IMR-90 (cell line): ENCODE results near the gene OR10A2. TPM values are rescaled to one million over a fixed set of nuclear protein-coding genes. Genes with fewer than 3 reads are reported as not detected.

ENCODE experiments used
- ATAC-seq: fragments of 200-7000 bp; cut with Tn5 transposase; 2 replicates; pipeline ENCODE4 v1.9.1; 2020; ENCODE audit warnings: low read depth, mild to moderate bottlenecking, moderate library complexity
- BruUV-seq: library from RNA; stranded (reverse); fragments of 400-500 nt; replicated peaks from 2 replicates; lab custom pipeline; 2021; lab: Mats Ljungman, UMichigan
- CTCF ChIA-PET: fragments of 300-600 bp; formaldehyde crosslinking; extraction: SDS; loops from one replicate; lab custom pipeline; 2021; ENCODE audit warnings: antibody characterized with exemption; lab: Yijun Ruan, JAX
- POLR2A ChIA-PET: fragments of 300-600 bp; sonication (Branson Sonifier 250); formaldehyde crosslinking; loops from one replicate; lab custom pipeline; 2022; ENCODE audit warnings: antibody characterized with exemption; ENCODE audit not compliant: unreplicated experiment; lab: Charles Lee
- DNase-seq: peaks from one replicate; pipeline ENCODE4 v3.0.0; 2013
- H2AFZ ChIP-seq: replicated peaks from 2 replicates; pipeline ENCODE3; 2013; ENCODE audit warnings: low read length, mild to moderate bottlenecking; ENCODE audit not compliant: poor library complexity
- H2AK5ac ChIP-seq: 2 replicates; pipeline ENCODE4 v1.6.1; 2013; ENCODE audit warnings: low read depth, low read length, inconsistent platforms
- H2AK9ac ChIP-seq: replicated peaks from 2 replicates; pipeline ENCODE3; 2013; ENCODE audit warnings: mild to moderate bottlenecking, low read depth, low read length, moderate library complexity; ENCODE audit not compliant: poor library complexity
- H2BK120ac ChIP-seq: 2 replicates; pipeline ENCODE4 v1.6.1; 2013; ENCODE audit warnings: low read depth, low read length, inconsistent platforms
- H2BK15ac ChIP-seq: 3 replicates; pipeline ENCODE4 v1.6.1; 2013; ENCODE audit warnings: low read depth, low read length, inconsistent platforms
- H2BK20ac ChIP-seq: 2 replicates; pipeline ENCODE4 v1.6.1; 2013; ENCODE audit warnings: low read depth, mild to moderate bottlenecking, inconsistent platforms, low read length, moderate library complexity
- H2BK5ac ChIP-seq: 2 replicates; pipeline ENCODE4 v1.6.1; 2013; ENCODE audit warnings: mild to moderate bottlenecking, low read depth, low read length, inconsistent platforms; ENCODE audit not compliant: poor library complexity, severe bottlenecking
- H3K14ac ChIP-seq: replicated peaks from 2 replicates; pipeline ENCODE4 v1.6.1; 2013; ENCODE audit warnings: low read depth, low read length, inconsistent platforms
- H3K18ac ChIP-seq: 2 replicates; pipeline ENCODE4 v1.6.1; 2013; ENCODE audit warnings: low read depth, low read length, control low read depth
- H3K23ac ChIP-seq: 2 replicates; pipeline ENCODE4 v1.6.1; 2013; ENCODE audit warnings: low read depth, low read length, inconsistent platforms
- H3K27ac ChIP-seq: 2 replicates; pipeline ENCODE4 v1.5.1; 2013; ENCODE audit warnings: mild to moderate bottlenecking, control low read depth, low read length; ENCODE audit not compliant: insufficient read depth
- H3K27me3 ChIP-seq: 2 replicates; pipeline ENCODE4 v1.6.1; 2013; ENCODE audit warnings: low read length; ENCODE audit not compliant: control insufficient read depth, insufficient read depth
- H3K36me3 ChIP-seq: 2 replicates; pipeline ENCODE4 v1.6.1; 2013; ENCODE audit warnings: low read length, mixed read lengths; ENCODE audit not compliant: control insufficient read depth, insufficient read depth
- H3K4ac ChIP-seq: 2 replicates; pipeline ENCODE4 v1.6.1; 2013; ENCODE audit warnings: low read depth, low read length, inconsistent platforms
- H3K4me1 ChIP-seq: 2 replicates; pipeline ENCODE4 v1.6.1; 2013; ENCODE audit warnings: low read length, mixed read lengths; ENCODE audit not compliant: control insufficient read depth, insufficient read depth
- H3K4me2 ChIP-seq: 2 replicates; pipeline ENCODE4 v1.6.1; 2013; ENCODE audit warnings: low read depth, mild to moderate bottlenecking, control low read depth, low read length, moderate library complexity
- H3K4me3 ChIP-seq: 2 replicates; pipeline ENCODE4 v1.5.1; 2013; ENCODE audit warnings: low read depth, mild to moderate bottlenecking, control low read depth, low read length, moderate library complexity; ENCODE audit not compliant: insufficient read depth
- H3K56ac ChIP-seq: 2 replicates; pipeline ENCODE4 v1.6.1; 2013; ENCODE audit warnings: low read length, inconsistent platforms; ENCODE audit not compliant: insufficient read depth; ENCODE audit errors: extremely low read depth
- H3K79me1 ChIP-seq, 2 experiments: 2 replicates each; pipeline ENCODE4 v1.6.1; 2013; ENCODE audit warnings: low read length in 2 of 2, inconsistent platforms in 1 of 2, low read depth in 1 of 2
- H3K9ac ChIP-seq: 2 replicates; pipeline ENCODE4 v1.6.1; 2013; ENCODE audit warnings: low read depth, low read length, control low read depth
- H3K9me1 ChIP-seq: 2 replicates; pipeline ENCODE4 v1.6.1; 2013; ENCODE audit warnings: low read length, inconsistent platforms; ENCODE audit not compliant: insufficient read depth
- H3K9me3 ChIP-seq: 2 replicates; pipeline ENCODE4 v1.6.1; 2013; ENCODE audit warnings: low read length; ENCODE audit not compliant: control insufficient read depth, insufficient read depth
- H4K20me1 ChIP-seq: 2 replicates; pipeline ENCODE4 v1.6.1; 2013; ENCODE audit warnings: low read length, inconsistent platforms; ENCODE audit not compliant: insufficient read depth
- H4K5ac ChIP-seq: 2 replicates; pipeline ENCODE4 v1.6.1; 2013; ENCODE audit warnings: mild to moderate bottlenecking, low read depth, low read length, control low read depth
- H4K8ac ChIP-seq, 2 experiments: 2 replicates each; pipeline ENCODE4 v1.6.1; 2013; ENCODE audit warnings: low read depth in 2 of 2, low read length in 2 of 2, control low read depth in 1 of 2, inconsistent platforms in 1 of 2
- H4K91ac ChIP-seq: 2 replicates; pipeline ENCODE4 v1.6.1; 2013; ENCODE audit warnings: low read depth, low read length, inconsistent platforms; ENCODE audit not compliant: insufficient read depth
- BHLHE40 ChIP-seq: fragments of 150-350 bp; IDR thresholded peaks from 2 replicates; pipeline ENCODE4 v1.6.1; 2016; ENCODE audit warnings: mild to moderate bottlenecking, low read depth, low read length
- CEBPB ChIP-seq: IDR thresholded peaks from 2 replicates; pipeline ENCODE4 v1.6.1; 2012; ENCODE audit warnings: low read depth, low read length, improper control_type of control experiment
- CHD1 ChIP-seq: IDR thresholded peaks from 2 replicates; pipeline ENCODE4 v1.6.1; 2012; ENCODE audit warnings: low read depth, low read length, improper control_type of control experiment
- FOS ChIP-seq: fragments of 150-350 bp; IDR thresholded peaks from 2 replicates; pipeline ENCODE4 v1.6.1; 2016; ENCODE audit warnings: low read depth, low read length
- MAFK ChIP-seq: IDR thresholded peaks from 2 replicates; pipeline ENCODE4 v1.6.1; 2012; ENCODE audit warnings: low read depth, low read length, improper control_type of control experiment
- MAZ ChIP-seq: IDR thresholded peaks from 2 replicates; pipeline ENCODE4 v1.6.1; 2012; ENCODE audit warnings: low read depth, mild to moderate bottlenecking, low read length, improper control_type of control experiment, moderate library complexity, borderline replicate concordance
- MXI1 ChIP-seq: IDR thresholded peaks from 2 replicates; pipeline ENCODE4 v1.6.1; 2012; ENCODE audit warnings: low read depth, mild to moderate bottlenecking, low read length, moderate library complexity, borderline replicate concordance
- NFE2L2 ChIP-seq: fragments of 150-350 bp; IDR thresholded peaks from 2 replicates; pipeline ENCODE4 v1.6.1; 2016; ENCODE audit warnings: low read depth, mild to moderate bottlenecking, low read length
- POLR2A ChIP-seq: IDR thresholded peaks from 2 replicates; pipeline ENCODE4 v1.6.1; 2012; ENCODE audit warnings: mild to moderate bottlenecking, low read depth, low read length
- RAD21 ChIP-seq: IDR thresholded peaks from 2 replicates; pipeline ENCODE4 v1.6.1; 2012; ENCODE audit warnings: low read length, improper control_type of control experiment
- RCOR1 ChIP-seq: IDR thresholded peaks from 2 replicates; pipeline ENCODE4 v1.6.1; 2012; ENCODE audit warnings: mild to moderate bottlenecking, low read length, improper control_type of control experiment; ENCODE audit not compliant: insufficient replicate concordance
- RFX5 ChIP-seq: IDR thresholded peaks from 2 replicates; pipeline ENCODE4 v1.8.0; 2012; ENCODE audit warnings: low read depth, mild to moderate bottlenecking, low read length, moderate library complexity
- SMC3 ChIP-seq: fragments of 150-350 bp; IDR thresholded peaks from 2 replicates; pipeline ENCODE4 v1.6.1; 2016; ENCODE audit warnings: low read depth, mild to moderate bottlenecking, antibody characterized with exemption, low read length, moderate library complexity
- USF2 ChIP-seq: fragments of 150-350 bp; IDR thresholded peaks from 2 replicates; pipeline ENCODE4 v1.6.1; 2017; ENCODE audit warnings: mild to moderate bottlenecking, antibody characterized with exemption, low read length, low read depth
- WGBS, 2 experiments: methylation state at CpG; one replicate each; pipeline versions ENCODE4 v1.1.5 to v1.1.7; 2013; ENCODE audit warnings: missing lambda C conversion rate in 2 of 2; ENCODE audit not compliant: insufficient read length in 1 of 2; ENCODE audit errors: extremely low coverage in 2 of 2; 5-methylcytosine and 5-hydroxymethylcytosine counted together
- dilution Hi-C: fragments of 300-500 bp; cut with HindIII; formaldehyde crosslinking; loops from one replicate; pipeline ENCODE4 v1.14.3; 2018; ENCODE audit warnings: low sequenced_read_pairs; ENCODE audit not compliant: unreplicated experiment
- in situ Hi-C: fragments of 300-500 bp; cut with MboI; formaldehyde crosslinking; loops from 3 replicates; pipeline ENCODE4 v1.14.3; 2019; ENCODE audit warnings: low sequenced_read_pairs, inconsistent platforms, mixed read lengths
- intact Hi-C: fragments of 100-400 bp; cut with micrococcal nuclease; formaldehyde crosslinking; loops from 2 replicates; pipeline ENCODE4 v1.10.0; 2022
- polyA plus RNA-seq, 3 experiments: library from polyadenylated mRNA; depleted of rRNA; stranded (reverse); fragments of >200 nt; gene quantifications; 2 replicates each; pipeline ENCODE4 v1.2.3, GENCODE V29; 2012; ENCODE audit warnings: low replicate concordance in 1 of 3
- total RNA-seq: library from RNA; depleted of rRNA; stranded (reverse); fragments of >200 nt; gene quantifications from 2 replicates; pipeline ENCODE4 v1.2.3, GENCODE V29; 2012
- TF ChIP-seq, protein P1 (sequence below): fragments of 150-350 bp; IDR thresholded peaks from 2 replicates; pipeline ENCODE4 v1.6.1; 2016; ENCODE audit warnings: low read depth, mild to moderate bottlenecking, low read length, moderate library complexity, borderline replicate concordance
- TF ChIP-seq, protein P2 (sequence below): conservative IDR thresholded peaks from 2 replicates; pipeline ENCODE4 v1.5.1; 2012; ENCODE audit warnings: mild to moderate bottlenecking, low read depth, low read length, improper control_type of control experiment

Gene OR10A2
- total and polyA plus RNA-seq, 2 of the 4 experiments (the other 2 are of a cell fraction) = not detected

GRCh38 chr11:6824136-6824823 lies 38.6 kb upstream of the OR10A2 start:
- Histone ChIP-seq H2AK5ac (no peak overlapping the region), H3K27me3 (no peaks in the 10 kb centered on the region), H4K8ac (no peak overlapping the region), H3K4me1 (no peaks in the 10 kb centered on the region), H2BK5ac (no peak overlapping the region), H2AK9ac (no peak overlapping the region), H3K23ac (no peak overlapping the region), H3K79me1 (no peaks in the 10 kb centered on the region), H3K4me3 (no peak overlapping the region), H4K20me1 (no peaks in the 10 kb centered on the region), H3K14ac (no peak overlapping the region), H4K91ac (no peak overlapping the region), H3K18ac (no peak overlapping the region), H3K9me1 (no peaks in the 10 kb centered on the region), H3K36me3 (no peaks in the 10 kb centered on the region), H3K56ac (no peak overlapping the region), H3K4ac (no peak overlapping the region), H2BK20ac (no peak overlapping the region), H4K5ac (no peak overlapping the region), H3K9me3 (no peaks in the 10 kb centered on the region), H3K4me2 (no peak overlapping the region), H2BK15ac (no peak overlapping the region), H2AFZ (no peak overlapping the region), H2BK120ac (no peak overlapping the region), H3K27ac (no peak overlapping the region), H3K9ac (no peak overlapping the region)
- no peak for ATAC-seq
- ChIA-PET POLR2A (no interaction called here), CTCF (interaction anchor here (0.5 kb wide), 1 partner anchor 103 kb away, joined by 3 read pairs; no protein-coding TSS in a partner anchor)
- TF ChIP-seq FOS = no peak
- no peak for TF ChIP-seq BHLHE40
- TF ChIP-seq, protein P1, sequence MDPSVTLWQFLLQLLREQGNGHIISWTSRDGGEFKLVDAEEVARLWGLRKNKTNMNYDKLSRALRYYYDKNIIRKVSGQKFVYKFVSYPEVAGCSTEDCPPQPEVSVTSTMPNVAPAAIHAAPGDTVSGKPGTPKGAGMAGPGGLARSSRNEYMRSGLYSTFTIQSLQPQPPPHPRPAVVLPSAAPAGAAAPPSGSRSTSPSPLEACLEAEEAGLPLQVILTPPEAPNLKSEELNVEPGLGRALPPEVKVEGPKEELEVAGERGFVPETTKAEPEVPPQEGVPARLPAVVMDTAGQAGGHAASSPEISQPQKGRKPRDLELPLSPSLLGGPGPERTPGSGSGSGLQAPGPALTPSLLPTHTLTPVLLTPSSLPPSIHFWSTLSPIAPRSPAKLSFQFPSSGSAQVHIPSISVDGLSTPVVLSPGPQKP = no peak
- no peak for TF ChIP-seq RAD21
- TF ChIP-seq CEBPB = no peak
- TF ChIP-seq, protein P2, sequence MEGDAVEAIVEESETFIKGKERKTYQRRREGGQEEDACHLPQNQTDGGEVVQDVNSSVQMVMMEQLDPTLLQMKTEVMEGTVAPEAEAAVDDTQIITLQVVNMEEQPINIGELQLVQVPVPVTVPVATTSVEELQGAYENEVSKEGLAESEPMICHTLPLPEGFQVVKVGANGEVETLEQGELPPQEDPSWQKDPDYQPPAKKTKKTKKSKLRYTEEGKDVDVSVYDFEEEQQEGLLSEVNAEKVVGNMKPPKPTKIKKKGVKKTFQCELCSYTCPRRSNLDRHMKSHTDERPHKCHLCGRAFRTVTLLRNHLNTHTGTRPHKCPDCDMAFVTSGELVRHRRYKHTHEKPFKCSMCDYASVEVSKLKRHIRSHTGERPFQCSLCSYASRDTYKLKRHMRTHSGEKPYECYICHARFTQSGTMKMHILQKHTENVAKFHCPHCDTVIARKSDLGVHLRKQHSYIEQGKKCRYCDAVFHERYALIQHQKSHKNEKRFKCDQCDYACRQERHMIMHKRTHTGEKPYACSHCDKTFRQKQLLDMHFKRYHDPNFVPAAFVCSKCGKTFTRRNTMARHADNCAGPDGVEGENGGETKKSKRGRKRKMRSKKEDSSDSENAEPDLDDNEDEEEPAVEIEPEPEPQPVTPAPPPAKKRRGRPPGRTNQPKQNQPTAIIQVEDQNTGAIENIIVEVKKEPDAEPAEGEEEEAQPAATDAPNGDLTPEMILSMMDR = no peak
- TF ChIP-seq USF2 = no peak
- TF ChIP-seq RFX5 = no peak
- no peak for TF ChIP-seq SMC3
- TF ChIP-seq POLR2A = no peak
- no peak for TF ChIP-seq MAFK
- no peak for TF ChIP-seq MXI1
- TF ChIP-seq CHD1 = no peak
- TF ChIP-seq MAZ = no peak
- TF ChIP-seq NFE2L2 = no peak
- no peak for TF ChIP-seq RCOR1
- DNase-seq = no peak
- BruUV-seq = no TSS peak
- dilution Hi-C loops = no loop called here
- WGBS, 2 experiments = no CpG with 5 or more reads among the region's 5 CpGs
- intact Hi-C loops = no loop called here
- in situ Hi-C loops = loop anchor here (25.0 kb wide), 1 partner anchor 613 kb away; no protein-coding TSS in a partner anchor
